Mammary epithelial cell (primary cell): Measurements from ENCODE around the gene RSRP1.

Experiments used
- CTCF ChIP-seq, 2 donors: IDR thresholded peaks in 1 of 2; conservative IDR thresholded peaks in 1 of 2; 2 replicates each; pipeline ENCODE4 v1.5.1; 2011 to 2012; ENCODE audit warnings: inconsistent platforms in 2 of 2, low read length in 2 of 2, mild to moderate bottlenecking in 2 of 2, control low read depth in 1 of 2, low read depth in 1 of 2; ENCODE audit not compliant: insufficient read depth in 1 of 2; ENCODE audit errors: extremely low read depth in 1 of 2
- EZH2 ChIP-seq: IDR thresholded peaks from 2 replicates; pipeline ENCODE4 v1.6.1; 2012; ENCODE audit warnings: low read length, inconsistent platforms, borderline replicate concordance

- no peak for TF ChIP-seq CTCF (conservative IDR thresholded peaks at IDR 0.05 in 1 of 2, IDR thresholded peaks at IDR 0.05 in 1 of 2; ENCODE audit: extremely low read depth in 1 of 2, insufficient read depth in 1 of 2, low read depth in 1 of 2, low read length in 2 of 2)
- TF ChIP-seq EZH2, result no peak
Measured at GRCh38 chr1:25238046-25238445, 9.2 kb downstream of the RSRP1 start.
